Effector CD4-positive, alpha-beta T cell (primary cell): ENCODE results near the gene KRT38.
"Not testable (repeated sequence)": the region's sequence is repeated elsewhere in the genome, so short reads cannot be mapped to it uniquely, and the experiment has no call there.

ENCODE experiments used
- DNase-seq: peaks from one replicate; pipeline ENCODE4 v3.0.0-alpha.2; 2020

Gene KRT38

GRCh38 chr17:41421116-41421515 is 19.7 kb downstream of the KRT38 start:
- no peak for DNase-seq

- no peak for DNase-seq
Measured at GRCh38 chr17:41420134-41420533, 20.6 kb downstream of the KRT38 start.

GRCh38 chr17:41419716-41420115 is 21.1 kb downstream of the KRT38 start:
- no peak for DNase-seq

DNA sequence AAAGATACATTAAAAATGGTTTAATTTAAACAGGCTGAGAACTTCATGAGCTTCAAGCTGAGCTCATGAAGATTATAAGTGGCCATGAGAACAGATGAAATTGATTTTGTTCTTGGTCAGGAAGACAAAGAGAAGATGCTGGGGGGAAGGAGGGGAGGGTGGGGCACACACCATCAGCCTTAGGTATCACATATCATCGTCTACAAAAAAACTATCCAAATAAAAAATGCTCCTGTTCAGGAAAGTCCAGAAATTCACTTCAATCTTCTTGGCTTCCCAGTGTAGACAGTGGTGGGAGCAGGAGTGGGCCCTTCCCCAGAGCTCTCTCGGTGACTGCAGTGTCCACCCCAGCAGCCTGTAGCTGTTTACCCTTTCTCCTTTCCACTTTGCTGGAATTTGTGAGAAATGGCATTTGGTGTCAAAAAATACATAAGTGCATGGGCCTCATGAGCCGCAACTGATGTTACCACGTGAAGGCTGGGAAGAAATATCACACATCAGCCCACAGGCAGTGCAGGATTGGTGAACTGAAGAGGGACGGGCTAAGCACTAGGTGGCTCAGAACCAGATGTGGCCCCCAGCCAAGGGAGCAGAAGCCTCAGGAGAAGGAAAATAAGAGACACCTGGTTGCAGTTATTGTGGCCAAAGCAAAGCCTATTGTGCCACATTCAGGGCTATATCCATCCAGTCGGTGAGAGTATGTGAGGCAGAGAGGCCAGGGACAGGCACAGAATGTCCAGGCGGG is 22.5 kb downstream of the KRT38 start:
- DNase-seq: no peak

- no peak for DNase-seq
Measured at GRCh38 chr17:41417576-41418015, 23.2 kb downstream of the KRT38 start.

- no peak for DNase-seq
Measured at GRCh38 chr17:41417127-41417526, 23.7 kb downstream of the KRT38 start.

DNA sequence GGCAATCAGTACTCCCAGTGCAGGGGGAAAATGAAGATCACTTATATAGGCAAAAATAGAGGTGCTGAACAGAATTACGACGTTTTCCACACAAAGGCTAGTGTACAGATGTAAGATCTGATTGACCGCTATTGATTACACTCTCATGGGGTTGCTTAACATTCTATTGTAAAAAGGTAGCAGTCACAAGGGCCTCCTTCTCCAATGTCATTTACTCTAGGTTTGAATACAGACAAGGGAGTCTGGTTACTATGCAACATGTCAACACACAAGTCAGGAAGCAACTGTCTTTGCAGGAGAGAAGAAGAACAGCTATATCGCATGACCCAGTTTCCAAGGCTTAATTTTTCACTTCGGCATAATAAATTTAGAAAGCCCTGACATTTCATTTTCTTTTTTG is 24.3 kb downstream of the KRT38 start:
- DNase-seq: no peak

GRCh38 chr17:41415833-41416335 is 24.9 kb downstream of the KRT38 start:
- DNase-seq: no peak

GRCh38 chr17:41415411-41415810 is 25.4 kb downstream of the KRT38 start:
- no peak for DNase-seq

- no peak for DNase-seq
Measured at GRCh38 chr17:41413982-41414381, 26.8 kb downstream of the KRT38 start.

GRCh38 chr17:41413353-41413957 is 27.3 kb downstream of the KRT38 start:
- no peak for DNase-seq

- no peak for DNase-seq
Measured at GRCh38 chr17:41411072-41411840, 29.5 kb downstream of the KRT38 start.

GRCh38 chr17:41407226-41407625 is 33.6 kb downstream of the KRT38 start:
- DNase-seq: no peak

GRCh38 chr17:41406205-41406604 is 34.6 kb downstream of the KRT38 start:
- no peak for DNase-seq

- no peak for DNase-seq
Measured at GRCh38 chr17:41404024-41404671, 36.6 kb downstream of the KRT38 start.

DNA sequence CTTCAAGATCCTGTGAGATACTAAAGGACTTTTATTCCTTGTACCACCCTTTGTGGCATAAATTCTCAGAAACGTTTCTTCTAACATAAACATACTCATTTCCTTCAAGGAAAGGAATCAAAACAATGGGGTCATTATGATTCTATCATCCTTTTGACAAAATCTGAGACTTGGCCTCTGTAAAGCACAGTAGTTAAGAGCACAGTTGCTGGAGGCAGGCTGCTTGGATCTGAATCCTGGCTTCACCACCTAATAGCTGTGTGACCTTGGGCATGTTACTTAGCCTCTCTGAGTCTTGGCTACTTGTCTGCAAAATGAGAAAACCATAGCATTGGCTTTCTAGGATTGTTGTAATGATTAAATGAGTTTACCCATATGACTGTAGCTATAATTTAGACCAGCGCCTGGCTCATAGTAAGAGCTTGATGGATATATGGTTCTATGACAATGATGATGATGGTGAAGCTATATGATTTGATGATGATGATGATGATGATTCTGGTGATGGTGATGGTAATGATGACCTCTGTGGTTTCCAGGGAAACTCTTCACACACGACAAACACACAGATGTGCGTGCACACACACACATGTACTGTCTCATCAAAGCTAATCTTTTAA is 37.3 kb downstream of the KRT38 start:
- no peak for DNase-seq

DNA sequence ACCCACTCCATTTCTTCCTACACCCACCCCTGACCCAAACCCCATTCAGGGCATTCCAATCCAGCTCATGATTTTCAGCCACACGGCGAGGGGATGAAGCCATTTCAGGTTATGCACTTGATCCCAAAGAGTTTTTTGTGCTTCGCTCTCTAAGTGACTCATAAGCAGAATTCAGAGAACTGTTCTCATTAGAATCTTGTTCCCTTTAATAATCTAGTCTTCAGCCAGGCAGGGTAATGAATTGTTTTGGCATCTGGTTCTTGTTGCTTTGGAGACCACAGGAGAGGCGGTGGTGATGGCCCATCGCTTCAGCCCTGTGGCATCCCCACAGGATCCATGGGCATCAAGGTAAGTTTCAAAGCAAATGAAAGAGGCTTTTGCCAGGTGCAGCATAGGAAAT is 38.6 kb downstream of the KRT38 start:
- no peak for DNase-seq

GRCh38 chr17:41396996-41397660 is 43.7 kb downstream of the KRT38 start, which contains the start of gene KRT31:
Gene KRT31 (minus strand): TSS chr17:41397608. CDS start chr17:41397539, 69 bp downstream.
- DNase-seq: no peak

DNA sequence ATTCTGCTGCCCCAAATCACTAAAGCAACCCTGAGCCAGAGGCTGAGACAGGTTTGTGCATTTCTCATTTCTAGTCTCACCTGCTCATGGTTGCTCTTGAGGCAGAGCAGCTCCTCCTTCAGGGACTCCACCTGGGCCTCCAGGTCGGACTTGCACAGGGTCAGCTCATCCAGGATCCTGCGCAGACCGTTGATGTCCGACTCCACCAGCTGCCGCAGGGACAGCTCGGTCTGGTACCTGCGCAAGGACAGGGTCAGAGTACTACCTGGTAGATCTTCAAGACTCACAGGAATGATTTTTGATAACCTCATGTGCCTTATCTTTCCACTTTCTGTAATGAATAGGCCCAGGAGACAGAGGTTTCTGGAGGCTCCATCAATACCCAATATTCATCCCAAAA is 44.4 kb downstream of the KRT38 start:
- no peak for DNase-seq

GRCh38 chr17:41395611-41396010 is 45.2 kb downstream of the KRT38 start:
- DNase-seq: no peak

DNA sequence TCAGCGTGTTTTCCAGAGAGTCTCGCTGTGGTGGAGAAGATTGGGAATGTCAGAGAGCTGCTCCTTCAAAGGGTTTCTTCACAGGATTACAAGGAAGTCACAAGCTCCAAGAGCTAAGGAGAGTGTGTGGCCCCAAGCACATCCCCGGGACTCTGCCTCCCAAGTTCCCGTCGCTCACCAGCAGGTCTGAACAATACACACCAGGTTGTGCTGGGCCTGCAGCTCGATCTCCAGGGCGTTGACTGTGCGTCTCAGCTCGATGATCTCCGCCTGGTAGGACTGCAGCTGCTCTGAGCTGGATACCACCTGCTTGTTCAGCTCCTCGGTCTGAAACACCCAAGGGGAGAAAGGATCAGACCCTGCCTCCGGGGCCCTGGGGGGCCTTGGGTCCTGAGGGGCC is 45.7 kb downstream of the KRT38 start:
- DNase-seq: not testable (repeated sequence)
